ENCODE results near the gene ZNF217.
"Not testable (repeated sequence)": the region's sequence is repeated elsewhere in the genome, so short reads cannot be mapped to it uniquely, and the experiment has no call there.

The ZNF217 gene

DNA sequence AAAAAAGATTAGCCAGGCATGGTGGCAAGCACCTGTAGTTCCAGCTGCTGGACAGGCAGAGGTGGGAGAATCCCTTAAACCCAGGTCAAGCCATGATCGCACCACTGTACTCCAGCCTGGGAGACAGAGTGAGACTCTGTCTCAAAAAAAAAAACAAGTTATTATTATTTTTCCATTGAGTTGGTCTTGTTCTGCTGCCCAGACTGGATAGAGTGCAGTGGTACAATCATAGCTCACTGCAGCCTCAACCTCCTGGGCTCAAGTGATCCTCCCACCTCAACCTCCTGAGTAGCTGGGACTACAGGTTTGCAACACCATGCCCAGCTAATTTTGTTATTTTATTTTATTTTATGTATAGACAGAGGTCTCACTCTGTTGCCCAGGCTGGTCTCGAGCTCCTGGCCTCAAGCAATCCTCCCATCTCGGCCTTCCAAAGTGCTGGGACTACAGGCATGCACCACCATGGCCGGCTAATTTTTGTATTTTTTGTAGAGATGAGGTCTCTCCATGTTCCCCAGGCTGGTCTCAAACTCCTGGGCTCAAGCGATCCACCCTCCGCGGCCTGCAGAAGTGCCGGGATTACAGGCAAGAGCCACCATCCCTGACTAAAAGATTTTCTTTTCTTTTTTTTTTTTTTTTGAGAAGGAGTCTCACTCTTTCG lies 31.4 kb downstream of the ZNF217 start:
- H3K27me3 ChIP-seq (ENCODE audit: insufficient read depth, poor library complexity, severe bottlenecking); H3K27ac ChIP-seq (replicated peaks); H3K4me3 ChIP-seq (replicated peaks; ENCODE audit: insufficient read depth, low read length); DNase-seq (ENCODE audit: low read depth in 1 of 2, low spot score in 1 of 2): not testable (repeated sequence)

DNA sequence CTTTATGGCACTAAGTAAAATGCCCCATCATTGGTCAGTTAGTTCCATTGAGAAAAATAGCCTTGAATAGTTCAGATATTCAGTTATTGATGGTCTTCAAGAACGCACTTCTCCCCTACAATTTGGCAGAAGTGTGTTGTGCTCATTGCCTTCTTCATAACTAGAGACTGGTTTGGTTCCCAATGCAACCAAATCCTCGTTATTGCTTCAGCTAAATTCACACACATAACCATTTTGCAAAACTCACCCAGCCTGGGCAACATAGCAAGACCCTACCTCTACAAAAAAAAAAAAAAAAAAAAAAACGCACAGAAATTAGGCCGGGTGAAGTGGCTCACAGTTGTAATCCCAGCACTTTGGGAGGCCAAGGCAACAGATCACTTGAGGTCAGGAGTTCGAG lies 32.1 kb downstream of the ZNF217 start:
- no peak for DNase-seq (ENCODE audit: low read depth in 1 of 2, low spot score in 1 of 2)
- no peak overlapping the region for H3K4me3 ChIP-seq (replicated peaks; ENCODE audit: insufficient read depth, low read length)
- H3K27ac ChIP-seq (replicated peaks), result no peak overlapping the region
- H3K27me3 ChIP-seq (ENCODE audit: insufficient read depth, poor library complexity, severe bottlenecking), result no peaks in the 10 kb centered on the region
- TF ChIP-seq GABPA (IDR thresholded peaks at IDR 0.05; ENCODE audit: low read depth), result no peak
- TF ChIP-seq SPI1 (IDR thresholded peaks at IDR 0.05; ENCODE audit: borderline replicate concordance, low read depth), result no peak
- TF ChIP-seq, protein P1, sequence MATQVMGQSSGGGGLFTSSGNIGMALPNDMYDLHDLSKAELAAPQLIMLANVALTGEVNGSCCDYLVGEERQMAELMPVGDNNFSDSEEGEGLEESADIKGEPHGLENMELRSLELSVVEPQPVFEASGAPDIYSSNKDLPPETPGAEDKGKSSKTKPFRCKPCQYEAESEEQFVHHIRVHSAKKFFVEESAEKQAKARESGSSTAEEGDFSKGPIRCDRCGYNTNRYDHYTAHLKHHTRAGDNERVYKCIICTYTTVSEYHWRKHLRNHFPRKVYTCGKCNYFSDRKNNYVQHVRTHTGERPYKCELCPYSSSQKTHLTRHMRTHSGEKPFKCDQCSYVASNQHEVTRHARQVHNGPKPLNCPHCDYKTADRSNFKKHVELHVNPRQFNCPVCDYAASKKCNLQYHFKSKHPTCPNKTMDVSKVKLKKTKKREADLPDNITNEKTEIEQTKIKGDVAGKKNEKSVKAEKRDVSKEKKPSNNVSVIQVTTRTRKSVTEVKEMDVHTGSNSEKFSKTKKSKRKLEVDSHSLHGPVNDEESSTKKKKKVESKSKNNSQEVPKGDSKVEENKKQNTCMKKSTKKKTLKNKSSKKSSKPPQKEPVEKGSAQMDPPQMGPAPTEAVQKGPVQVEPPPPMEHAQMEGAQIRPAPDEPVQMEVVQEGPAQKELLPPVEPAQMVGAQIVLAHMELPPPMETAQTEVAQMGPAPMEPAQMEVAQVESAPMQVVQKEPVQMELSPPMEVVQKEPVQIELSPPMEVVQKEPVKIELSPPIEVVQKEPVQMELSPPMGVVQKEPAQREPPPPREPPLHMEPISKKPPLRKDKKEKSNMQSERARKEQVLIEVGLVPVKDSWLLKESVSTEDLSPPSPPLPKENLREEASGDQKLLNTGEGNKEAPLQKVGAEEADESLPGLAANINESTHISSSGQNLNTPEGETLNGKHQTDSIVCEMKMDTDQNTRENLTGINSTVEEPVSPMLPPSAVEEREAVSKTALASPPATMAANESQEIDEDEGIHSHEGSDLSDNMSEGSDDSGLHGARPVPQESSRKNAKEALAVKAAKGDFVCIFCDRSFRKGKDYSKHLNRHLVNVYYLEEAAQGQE (IDR thresholded peaks at IDR 0.05; ENCODE audit: insufficient replicate concordance, low read depth), result no peak
- no peak for TF ChIP-seq POLR2AphosphoS5 (IDR thresholded peaks at IDR 0.05; ENCODE audit: low read depth)
- TF ChIP-seq, protein P2, sequence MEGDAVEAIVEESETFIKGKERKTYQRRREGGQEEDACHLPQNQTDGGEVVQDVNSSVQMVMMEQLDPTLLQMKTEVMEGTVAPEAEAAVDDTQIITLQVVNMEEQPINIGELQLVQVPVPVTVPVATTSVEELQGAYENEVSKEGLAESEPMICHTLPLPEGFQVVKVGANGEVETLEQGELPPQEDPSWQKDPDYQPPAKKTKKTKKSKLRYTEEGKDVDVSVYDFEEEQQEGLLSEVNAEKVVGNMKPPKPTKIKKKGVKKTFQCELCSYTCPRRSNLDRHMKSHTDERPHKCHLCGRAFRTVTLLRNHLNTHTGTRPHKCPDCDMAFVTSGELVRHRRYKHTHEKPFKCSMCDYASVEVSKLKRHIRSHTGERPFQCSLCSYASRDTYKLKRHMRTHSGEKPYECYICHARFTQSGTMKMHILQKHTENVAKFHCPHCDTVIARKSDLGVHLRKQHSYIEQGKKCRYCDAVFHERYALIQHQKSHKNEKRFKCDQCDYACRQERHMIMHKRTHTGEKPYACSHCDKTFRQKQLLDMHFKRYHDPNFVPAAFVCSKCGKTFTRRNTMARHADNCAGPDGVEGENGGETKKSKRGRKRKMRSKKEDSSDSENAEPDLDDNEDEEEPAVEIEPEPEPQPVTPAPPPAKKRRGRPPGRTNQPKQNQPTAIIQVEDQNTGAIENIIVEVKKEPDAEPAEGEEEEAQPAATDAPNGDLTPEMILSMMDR (IDR thresholded peaks at IDR 0.05; ENCODE audit: insufficient read depth, low read length), result no peak

DNA sequence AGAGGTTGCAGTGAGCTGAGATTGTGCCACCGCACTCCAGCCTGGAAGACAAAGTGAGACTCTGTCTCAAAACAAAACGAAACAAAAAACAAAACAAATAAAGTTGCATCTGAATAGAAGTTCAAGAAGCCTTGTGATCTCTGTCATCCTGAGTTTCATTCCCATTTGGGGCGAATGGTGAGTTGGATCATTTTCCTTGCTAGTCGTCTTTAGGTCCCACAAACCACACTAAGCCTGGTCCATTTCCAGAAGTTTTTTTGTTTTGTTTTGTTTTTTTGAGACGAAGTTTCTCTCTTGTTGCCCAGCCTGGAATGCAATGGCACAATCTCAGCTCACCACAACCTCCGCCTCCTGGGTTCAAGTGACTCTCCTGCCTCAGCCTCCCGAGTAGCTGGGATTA lies 33.8 kb downstream of the ZNF217 start:
- DNase-seq (ENCODE audit: low read depth in 1 of 2, low spot score in 1 of 2), result no peak
- TF ChIP-seq SPI1 (IDR thresholded peaks at IDR 0.05; ENCODE audit: borderline replicate concordance, low read depth) (no peak), GABPA (IDR thresholded peaks at IDR 0.05; ENCODE audit: low read depth) (no peak), POLR2AphosphoS5 (IDR thresholded peaks at IDR 0.05; ENCODE audit: low read depth) (no peak)
- TF ChIP-seq, protein P2 (IDR thresholded peaks at IDR 0.05; ENCODE audit: insufficient read depth, low read length), result no peak
- TF ChIP-seq, protein P1 (IDR thresholded peaks at IDR 0.05; ENCODE audit: insufficient replicate concordance, low read depth), result no peak
- Histone ChIP-seq H3K27me3 (ENCODE audit: insufficient read depth, poor library complexity, severe bottlenecking) (no peaks in the 10 kb centered on the region), H3K4me3 (replicated peaks; ENCODE audit: insufficient read depth, low read length) (no peak overlapping the region), H3K27ac (replicated peaks) (no peak overlapping the region)

DNA sequence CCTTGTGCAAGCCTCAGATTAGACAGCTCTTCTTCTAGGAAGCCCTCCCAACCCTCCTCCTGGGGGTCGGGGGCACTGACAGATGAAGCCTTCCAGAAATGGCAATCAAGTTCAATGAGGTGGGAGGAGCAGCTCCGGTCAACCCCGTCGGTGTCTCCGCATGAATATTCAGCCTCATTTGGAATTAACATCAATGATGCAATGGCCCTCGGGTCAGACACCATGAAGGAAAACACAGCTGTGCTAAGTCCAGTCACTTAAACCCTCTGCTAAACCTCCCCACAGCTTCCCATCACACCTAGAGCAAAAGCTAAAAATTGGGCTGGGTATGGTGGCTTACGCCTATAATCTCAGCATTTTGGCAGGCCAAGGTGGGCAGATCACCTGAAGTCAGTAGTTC lies 36.5 kb downstream of the ZNF217 start:
- Histone ChIP-seq H3K27me3 (ENCODE audit: insufficient read depth, poor library complexity, severe bottlenecking) (no peaks in the 10 kb centered on the region), H3K4me3 (replicated peaks; ENCODE audit: insufficient read depth, low read length) (no peak overlapping the region), H3K27ac (replicated peaks) (no peak overlapping the region)
- no peak for DNase-seq (ENCODE audit: low read depth in 1 of 2, low spot score in 1 of 2)
- no peak for TF ChIP-seq POLR2AphosphoS5 (IDR thresholded peaks at IDR 0.05; ENCODE audit: low read depth)
- TF ChIP-seq SPI1 (IDR thresholded peaks at IDR 0.05; ENCODE audit: borderline replicate concordance, low read depth), result no peak
- TF ChIP-seq, protein P2 (IDR thresholded peaks at IDR 0.05; ENCODE audit: insufficient read depth, low read length), result no peak
- TF ChIP-seq GABPA (IDR thresholded peaks at IDR 0.05; ENCODE audit: low read depth), result no peak
- TF ChIP-seq, protein P1 (IDR thresholded peaks at IDR 0.05; ENCODE audit: insufficient replicate concordance, low read depth), result no peak
